GM18868 (cell line): Measurements from ENCODE around the gene CWC15.
"Not testable (repeated sequence)": the region's sequence is repeated elsewhere in the genome, so short reads cannot be mapped to it uniquely, and the experiment has no call there.

Experiments used
- ATAC-seq: cut with Tn5 transposase; IDR thresholded peaks from one replicate; pipeline ENCODE4 v1.9.1; 2021; ENCODE audit warnings: mild to moderate bottlenecking, moderate library complexity; ENCODE audit not compliant: unreplicated experiment

CWC15 gene

DNA sequence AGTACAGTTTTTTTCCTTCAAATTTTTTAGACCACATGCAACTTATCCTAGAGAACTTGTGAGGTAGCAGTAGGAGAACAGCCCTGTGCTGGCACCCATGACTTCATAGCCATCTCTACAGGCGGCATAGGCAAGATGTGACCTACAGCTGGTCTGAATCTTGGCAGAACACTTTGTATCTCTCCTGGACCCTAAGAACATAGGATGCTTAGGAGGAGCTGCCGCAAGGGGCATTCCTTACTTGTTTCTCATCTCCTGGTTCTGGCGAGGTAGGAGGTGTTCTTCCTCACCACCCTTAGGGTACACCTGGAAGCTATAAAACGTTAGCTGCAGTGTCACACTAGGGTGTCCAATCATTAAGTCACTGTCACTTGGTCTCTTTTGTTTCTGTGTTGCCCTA lies 16.4 kb downstream of the CWC15 start:
- ATAC-seq, result no peak

DNA sequence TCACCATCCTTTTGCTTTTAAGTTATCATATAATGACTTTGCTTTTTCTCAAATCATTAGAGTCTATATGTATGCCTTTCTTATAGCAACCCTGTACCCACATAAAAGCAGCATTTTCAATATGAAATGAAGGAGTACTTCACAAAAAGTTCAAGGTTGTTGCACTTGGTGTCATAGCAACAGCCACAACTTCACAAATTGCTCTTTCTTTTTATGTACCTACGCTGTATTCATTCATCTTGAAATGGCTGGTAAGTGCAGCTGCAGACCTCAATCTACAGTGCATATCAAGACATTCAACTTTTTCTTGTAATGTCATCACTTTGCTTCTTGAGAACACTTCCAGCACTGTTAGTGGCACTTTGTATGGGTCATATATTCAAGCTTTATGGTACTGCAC lies 18.6 kb downstream of the CWC15 start:
- no peak for ATAC-seq

- ATAC-seq, result no peak
These were observed 25.2 kb downstream of the CWC15 start for GRCh38 chr11:94948070-94948617.

- ATAC-seq, result peak; percentile 78
These were observed 26.5 kb downstream of the CWC15 start for GRCh38 chr11:94946812-94947211.

DNA sequence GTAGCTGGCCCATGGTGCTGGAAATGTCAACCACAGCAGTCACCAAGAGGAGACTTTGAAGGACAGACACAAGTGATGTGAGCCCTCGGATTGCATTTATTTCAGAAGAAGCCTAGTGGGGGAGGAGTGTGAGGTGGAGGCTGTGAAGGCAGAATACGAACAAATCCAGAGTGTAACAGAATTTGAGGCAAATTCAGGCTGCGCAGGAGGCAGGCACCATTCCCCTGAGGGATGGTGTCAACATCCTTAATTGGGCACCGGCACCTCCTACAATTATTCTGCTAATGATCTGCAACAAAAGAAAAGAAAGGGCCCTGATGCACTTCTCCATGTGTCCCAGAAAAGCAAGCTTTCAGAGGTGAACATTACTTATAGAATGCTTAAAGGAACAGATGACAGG lies 32.2 kb downstream of the CWC15 start:
- no peak for ATAC-seq

GRCh38 chr11:94939346-94939745 lies 34.0 kb downstream of the CWC15 start:
- no peak for ATAC-seq

DNA sequence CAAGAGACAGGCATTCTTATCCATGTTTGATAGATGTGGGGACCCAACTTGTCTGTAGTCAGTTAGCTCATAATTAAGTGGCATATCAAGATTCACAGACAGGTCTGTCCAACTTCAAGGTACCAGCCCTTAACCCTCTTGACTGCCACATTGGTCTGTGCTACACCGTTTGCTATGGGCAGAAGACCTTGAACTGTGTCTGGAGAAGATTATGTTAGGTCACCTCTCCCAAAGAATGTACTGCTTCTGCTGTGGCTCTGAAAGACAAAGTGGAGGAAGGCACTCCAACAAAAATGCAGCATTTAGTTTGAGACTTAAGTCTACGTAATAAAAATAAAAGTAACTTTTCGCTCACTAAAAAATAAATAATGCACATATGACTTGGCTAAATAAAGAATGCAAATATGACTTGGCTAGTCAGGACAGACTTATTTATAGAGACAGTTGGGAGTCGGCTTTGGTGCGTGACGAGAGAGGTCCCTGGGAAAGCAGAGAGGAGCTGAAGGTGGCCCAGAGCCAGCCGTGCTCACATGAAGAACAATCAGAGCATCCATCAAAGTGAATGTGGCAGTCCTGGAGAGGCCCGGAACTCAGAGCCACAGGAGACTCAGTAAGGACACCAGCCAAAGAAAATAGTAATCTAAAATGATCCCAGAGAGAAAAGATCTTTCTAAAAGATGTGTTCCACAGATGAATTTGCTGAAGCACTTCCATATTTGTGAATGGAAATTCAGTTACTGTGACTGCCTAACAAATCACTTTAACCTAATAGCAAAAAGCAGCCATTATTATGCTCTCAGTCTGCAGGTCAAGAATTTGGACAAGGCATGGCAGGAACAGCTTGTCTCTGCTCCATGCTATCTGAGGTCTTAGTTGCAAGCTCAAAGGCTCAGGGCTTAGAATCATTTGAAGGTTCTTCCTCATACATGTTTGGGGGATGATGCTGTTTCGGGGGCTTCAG lies 35.0 kb downstream of the CWC15 start:
- no peak for ATAC-seq

- no peak for ATAC-seq
These were observed 38.5 kb downstream of the CWC15 start for GRCh38 chr11:94934846-94935245.

- ATAC-seq, result no peak
These were observed 39.0 kb downstream of the CWC15 start for GRCh38 chr11:94934362-94934761.

GRCh38 chr11:94933223-94934130 lies 39.9 kb downstream of the CWC15 start:
- no peak for ATAC-seq

- ATAC-seq, result no peak
These were observed 40.9 kb downstream of the CWC15 start for GRCh38 chr11:94932503-94932902.

GRCh38 chr11:94932072-94932471 lies 41.3 kb downstream of the CWC15 start:
- not testable (repeated sequence) for ATAC-seq

GRCh38 chr11:94928117-94928990 lies 45.0 kb downstream of the CWC15 start:
- ATAC-seq, result no peak

GRCh38 chr11:94926698-94927237 lies 46.6 kb downstream of the CWC15 start:
- ATAC-seq, result no peak

DNA sequence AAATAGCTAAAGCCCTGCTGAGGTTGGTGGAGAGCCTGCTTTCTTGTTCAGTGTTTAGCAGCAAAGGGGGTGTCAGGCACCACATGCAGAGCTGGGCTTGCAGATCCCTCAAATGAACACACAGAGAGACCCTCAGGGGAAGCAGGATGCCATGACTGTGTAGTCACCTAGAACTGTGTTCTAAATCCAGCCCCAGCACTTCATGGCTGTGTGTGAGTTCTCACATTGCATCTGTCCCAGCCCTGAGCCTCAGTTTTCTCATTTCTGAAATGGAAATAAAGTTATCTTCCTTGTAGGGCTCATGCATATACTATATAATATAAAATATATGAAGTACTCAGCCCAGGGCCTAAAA lies 47.1 kb downstream of the CWC15 start:
- no peak for ATAC-seq

GRCh38 chr11:94925422-94926270 lies 47.7 kb downstream of the CWC15 start:
- no peak for ATAC-seq

DNA sequence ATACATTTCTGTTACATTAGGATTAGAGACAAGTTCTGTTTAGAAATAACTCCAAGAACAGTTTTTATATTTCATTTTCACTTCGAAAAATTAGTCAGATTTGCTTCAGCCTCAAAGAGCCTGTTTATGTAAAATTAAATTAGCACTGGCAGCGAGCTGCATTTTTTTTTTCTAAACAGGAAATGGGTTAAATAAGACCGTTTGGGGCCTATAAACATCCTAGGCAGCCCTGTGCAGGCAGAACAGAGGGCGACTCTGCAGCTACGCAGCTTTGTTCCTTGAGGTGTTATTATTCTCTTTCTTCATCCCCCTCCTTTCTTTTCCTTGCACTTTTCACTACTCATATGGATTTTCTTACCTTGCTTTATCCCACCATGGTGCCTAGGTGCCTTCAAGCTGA lies 48.7 kb downstream of the CWC15 start:
- ATAC-seq, result no peak

DNA sequence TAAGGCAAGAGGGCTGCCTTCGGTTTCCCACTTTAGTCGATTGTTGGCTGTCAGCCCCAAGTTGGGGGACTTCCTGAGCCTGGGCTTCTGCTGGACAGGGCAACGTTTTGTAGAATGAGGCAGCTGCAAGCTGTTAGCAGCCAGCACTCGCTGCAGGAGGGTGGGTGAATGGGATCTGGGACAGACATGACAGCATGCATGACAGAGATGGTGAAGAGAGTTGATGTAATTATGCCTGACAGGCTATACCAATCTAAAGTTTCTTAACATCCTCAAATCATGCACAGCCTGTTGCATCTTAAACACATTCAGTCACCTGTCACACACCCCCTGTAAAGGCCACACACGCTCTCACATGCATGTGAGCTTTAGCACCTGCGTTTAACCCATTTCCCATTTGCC lies 49.2 kb downstream of the CWC15 start:
- no peak for ATAC-seq

GRCh38 chr11:94923004-94923334 lies 50.4 kb downstream of the CWC15 start:
- no peak for ATAC-seq
